ENCODE data around the gene GMCL1.

DNA sequence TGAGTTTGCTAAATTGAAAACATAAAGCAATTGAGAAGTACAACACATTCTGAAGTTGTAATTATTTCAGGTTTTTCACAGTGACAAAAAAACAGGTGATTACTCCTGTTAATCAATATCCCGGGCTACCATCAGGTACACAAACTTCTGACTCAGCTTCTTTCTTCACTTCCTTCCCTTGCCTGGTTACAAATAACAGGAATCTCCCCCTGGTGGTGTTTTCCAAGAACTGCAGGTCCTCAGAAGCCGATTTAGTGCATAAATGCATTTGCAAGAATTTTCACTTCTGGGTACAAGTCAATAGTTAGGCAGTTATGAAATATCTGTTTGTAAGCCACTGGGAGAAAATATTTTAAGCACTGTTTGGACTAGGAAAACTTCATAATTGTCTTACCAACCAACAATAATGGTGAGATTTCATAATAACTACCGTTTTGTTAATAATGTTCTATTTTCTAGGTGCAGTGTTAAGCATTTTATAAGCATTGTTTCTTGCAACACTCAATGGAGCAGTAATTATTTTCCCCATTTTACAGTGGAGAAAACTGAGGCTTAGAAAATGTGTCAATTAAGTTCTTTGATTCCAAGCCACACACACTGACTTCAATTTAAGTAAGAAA lies 12.4 kb upstream of the GMCL1 start:
- TF ChIP-seq POLR2AphosphoS5 (IDR thresholded peaks at IDR 0.05): peak in 1 of 4 donors; percentile 27
- TF ChIP-seq, protein P1, sequence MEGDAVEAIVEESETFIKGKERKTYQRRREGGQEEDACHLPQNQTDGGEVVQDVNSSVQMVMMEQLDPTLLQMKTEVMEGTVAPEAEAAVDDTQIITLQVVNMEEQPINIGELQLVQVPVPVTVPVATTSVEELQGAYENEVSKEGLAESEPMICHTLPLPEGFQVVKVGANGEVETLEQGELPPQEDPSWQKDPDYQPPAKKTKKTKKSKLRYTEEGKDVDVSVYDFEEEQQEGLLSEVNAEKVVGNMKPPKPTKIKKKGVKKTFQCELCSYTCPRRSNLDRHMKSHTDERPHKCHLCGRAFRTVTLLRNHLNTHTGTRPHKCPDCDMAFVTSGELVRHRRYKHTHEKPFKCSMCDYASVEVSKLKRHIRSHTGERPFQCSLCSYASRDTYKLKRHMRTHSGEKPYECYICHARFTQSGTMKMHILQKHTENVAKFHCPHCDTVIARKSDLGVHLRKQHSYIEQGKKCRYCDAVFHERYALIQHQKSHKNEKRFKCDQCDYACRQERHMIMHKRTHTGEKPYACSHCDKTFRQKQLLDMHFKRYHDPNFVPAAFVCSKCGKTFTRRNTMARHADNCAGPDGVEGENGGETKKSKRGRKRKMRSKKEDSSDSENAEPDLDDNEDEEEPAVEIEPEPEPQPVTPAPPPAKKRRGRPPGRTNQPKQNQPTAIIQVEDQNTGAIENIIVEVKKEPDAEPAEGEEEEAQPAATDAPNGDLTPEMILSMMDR (IDR thresholded peaks at IDR 0.05): peak; percentile 73 to 98 (median 94)
- TF ChIP-seq EP300 (IDR thresholded peaks at IDR 0.05): no peak

Data from sigmoid colon (tissue), 4 donors.